Measurements from ENCODE around the gene PGK1.

PGK1 gene

GRCh38 chrX:78111140-78111931 lies 7.3 kb downstream of the PGK1 start:
- DNase-seq (ENCODE audit: extremely low read depth, insufficient read length) = no peak
- no peak overlapping the region for H3K4me3 ChIP-seq (replicated peaks; ENCODE audit: low read depth, low read length)
- no peaks in the 10 kb centered on the region for H3K27me3 ChIP-seq (replicated peaks; ENCODE audit: control insufficient read depth, insufficient read depth, low read length)
- no peak for TF ChIP-seq CTCF (IDR thresholded peaks at IDR 0.05; ENCODE audit: insufficient read depth, low read length, poor library complexity, severe bottlenecking)
- peaks cover 4% of the 10 kb centered on the region for H3K36me3 ChIP-seq (ENCODE audit: control insufficient read depth, insufficient read depth, low read length)

- no peak for DNase-seq (ENCODE audit: extremely low read depth, insufficient read length)
- TF ChIP-seq CTCF (IDR thresholded peaks at IDR 0.05; ENCODE audit: insufficient read depth, low read length, poor library complexity, severe bottlenecking) = no peak
- H3K27me3 ChIP-seq (replicated peaks; ENCODE audit: control insufficient read depth, insufficient read depth, low read length) = no peaks in the 10 kb centered on the region
- H3K4me3 ChIP-seq (replicated peaks; ENCODE audit: low read depth, low read length) = no peak overlapping the region
- H3K36me3 ChIP-seq (ENCODE audit: control insufficient read depth, insufficient read depth, low read length) = peaks cover 10% of the 10 kb centered on the region
Observed at GRCh38 chrX:78116365-78116764, 12.3 kb downstream of the PGK1 start.

GRCh38 chrX:78116766-78117165 lies 12.7 kb downstream of the PGK1 start:
- TF ChIP-seq CTCF (IDR thresholded peaks at IDR 0.05; ENCODE audit: insufficient read depth, low read length, poor library complexity, severe bottlenecking) = no peak
- Histone ChIP-seq H3K27me3 (replicated peaks; ENCODE audit: control insufficient read depth, insufficient read depth, low read length) (no peaks in the 10 kb centered on the region), H3K36me3 (ENCODE audit: control insufficient read depth, insufficient read depth, low read length) (peaks cover 10% of the 10 kb centered on the region), H3K4me3 (replicated peaks; ENCODE audit: low read depth, low read length) (no peak overlapping the region)
- DNase-seq (ENCODE audit: extremely low read depth, insufficient read length) = no peak

- H3K36me3 ChIP-seq (ENCODE audit: control insufficient read depth, insufficient read depth, low read length) = peaks cover 11% of the 10 kb centered on the region
Observed at GRCh38 chrX:78118628-78119027, 14.6 kb downstream of the PGK1 start.

GRCh38 chrX:78119521-78120227 lies 15.6 kb downstream of the PGK1 start:
- peak; percentile 23 for TF ChIP-seq CTCF (IDR thresholded peaks at IDR 0.05; ENCODE audit: insufficient read depth, low read length, poor library complexity, severe bottlenecking)
- no peak for DNase-seq (ENCODE audit: extremely low read depth, insufficient read length)
- H3K36me3 ChIP-seq (ENCODE audit: control insufficient read depth, insufficient read depth, low read length) = peaks cover 10% of the 10 kb centered on the region
- no peak overlapping the region for H3K4me3 ChIP-seq (replicated peaks; ENCODE audit: low read depth, low read length)
- no peaks in the 10 kb centered on the region for H3K27me3 ChIP-seq (replicated peaks; ENCODE audit: control insufficient read depth, insufficient read depth, low read length)

More at GRCh38 chrX:78118628-78119027, 14.6 kb downstream of the PGK1 start:
- H3K4me3 ChIP-seq (replicated peaks; ENCODE audit: low read depth, low read length) = no peak overlapping the region
- DNase-seq (ENCODE audit: extremely low read depth, insufficient read length) = no peak
- no peak for TF ChIP-seq CTCF (IDR thresholded peaks at IDR 0.05; ENCODE audit: insufficient read depth, low read length, poor library complexity, severe bottlenecking)
- H3K27me3 ChIP-seq (replicated peaks; ENCODE audit: control insufficient read depth, insufficient read depth, low read length) = no peaks in the 10 kb centered on the region
